NCI-H2171 treated with DMSO at 0.1 percent for 48 hours (cell line): ENCODE measurements around the gene TUBGCP3.

Source experiments
- DNase-seq: peaks from one replicate; lab custom pipeline; 2025; lab: John Stamatoyannopoulos, UW

The TUBGCP3 gene

DNA sequence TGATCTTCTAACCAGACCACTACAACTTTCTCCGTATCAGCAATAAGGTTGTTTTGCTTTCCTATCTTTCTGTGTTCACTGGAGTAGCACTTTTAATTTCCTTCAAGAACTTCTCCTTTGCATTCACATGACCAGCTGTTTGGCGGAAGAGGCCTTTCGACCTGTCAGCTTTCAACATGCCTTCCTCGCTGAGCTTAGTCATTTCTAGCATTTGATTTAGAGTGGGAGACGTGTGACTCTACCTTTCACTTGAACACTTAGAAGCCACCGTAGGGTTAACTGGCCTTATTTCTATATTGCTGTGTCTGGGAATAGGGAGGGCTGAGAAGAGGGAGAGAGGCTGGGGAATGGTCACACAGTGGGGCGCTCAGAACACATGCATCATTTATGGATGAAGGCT is 104.7 kb downstream of the TUBGCP3 start:
- DNase-seq: no peak

DNA sequence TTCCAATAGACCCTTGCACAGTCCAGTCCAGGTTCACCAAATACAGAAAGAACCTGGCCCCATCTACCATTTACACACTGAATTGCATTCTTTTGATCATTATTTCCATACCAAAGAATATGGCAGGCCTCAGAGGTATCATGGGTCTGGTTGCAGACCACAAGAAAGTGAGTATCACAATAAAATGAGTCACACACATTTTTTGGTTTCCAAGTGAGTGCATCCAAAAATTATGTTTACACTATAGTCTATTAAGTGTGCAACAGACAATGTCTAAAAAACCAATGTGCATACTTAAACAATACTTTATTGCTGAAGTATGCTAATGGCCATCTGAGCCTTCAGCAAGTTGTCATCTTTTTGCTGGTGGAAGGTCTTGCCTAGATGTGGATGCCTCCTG is 106.5 kb downstream of the TUBGCP3 start:
- DNase-seq: no peak

DNA sequence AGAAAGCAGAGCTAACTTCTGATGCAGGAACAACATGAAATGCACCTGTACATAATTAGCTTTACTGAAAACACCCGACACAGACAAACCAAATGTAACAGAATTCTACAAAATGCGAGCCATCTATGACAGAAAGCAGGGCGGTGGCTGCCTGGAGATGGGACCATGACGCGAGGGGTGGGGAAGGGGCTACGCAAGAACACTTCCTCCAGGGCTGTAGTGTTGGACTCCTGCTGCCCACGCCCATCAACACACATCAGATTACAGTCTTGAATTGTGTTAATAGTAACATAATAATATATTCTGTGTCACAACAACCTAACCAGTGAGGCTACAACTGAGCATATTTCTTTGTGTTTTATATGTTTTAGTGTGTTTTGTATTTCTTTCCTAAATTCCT is 108.6 kb downstream of the TUBGCP3 start:
- DNase-seq: no peak

DNA sequence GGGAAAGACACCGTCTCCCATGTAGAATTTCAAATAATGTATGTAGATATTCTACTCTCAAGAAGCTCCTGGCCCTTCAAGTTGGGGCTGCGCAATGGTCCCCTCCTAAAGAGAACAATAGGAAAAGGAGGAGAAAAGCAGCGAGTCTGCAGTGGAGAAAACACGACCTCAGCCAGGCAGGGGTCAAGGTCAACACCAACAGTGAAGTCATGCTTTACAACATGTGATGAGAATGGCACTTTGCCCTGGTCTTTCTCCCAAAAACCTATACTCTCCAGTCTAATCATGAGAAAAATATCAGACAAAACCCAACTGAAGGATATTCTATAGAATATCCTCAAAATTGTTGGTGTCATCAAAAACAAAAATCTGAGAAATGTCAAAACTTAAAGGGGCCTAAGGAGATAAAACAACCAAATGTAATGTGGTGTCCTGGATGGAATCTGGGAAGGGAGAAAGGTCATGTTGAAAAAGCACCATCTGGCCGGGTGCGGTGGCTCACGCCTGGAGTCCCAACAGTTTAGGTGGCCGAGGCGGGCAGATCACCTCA is 110.8 kb downstream of the TUBGCP3 start:
- no peak for DNase-seq

DNA sequence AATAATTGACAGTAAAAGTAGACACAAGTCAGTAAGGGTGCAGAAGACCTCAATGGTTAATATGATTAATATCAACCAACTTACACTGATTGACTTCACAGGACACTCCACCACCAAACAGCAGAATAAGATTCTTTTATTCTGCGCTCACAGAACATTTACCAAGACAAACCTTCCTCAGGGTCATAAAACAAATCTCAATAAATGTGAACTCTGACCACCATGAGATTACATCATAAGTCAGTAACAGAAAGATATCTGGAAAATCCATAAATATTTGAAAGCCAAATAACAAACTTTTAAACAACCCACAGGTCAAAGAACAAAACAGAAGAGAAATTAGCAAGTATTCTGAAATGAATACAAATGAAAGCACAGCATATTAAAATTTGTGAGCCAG is 112.1 kb downstream of the TUBGCP3 start:
- no peak for DNase-seq

DNA sequence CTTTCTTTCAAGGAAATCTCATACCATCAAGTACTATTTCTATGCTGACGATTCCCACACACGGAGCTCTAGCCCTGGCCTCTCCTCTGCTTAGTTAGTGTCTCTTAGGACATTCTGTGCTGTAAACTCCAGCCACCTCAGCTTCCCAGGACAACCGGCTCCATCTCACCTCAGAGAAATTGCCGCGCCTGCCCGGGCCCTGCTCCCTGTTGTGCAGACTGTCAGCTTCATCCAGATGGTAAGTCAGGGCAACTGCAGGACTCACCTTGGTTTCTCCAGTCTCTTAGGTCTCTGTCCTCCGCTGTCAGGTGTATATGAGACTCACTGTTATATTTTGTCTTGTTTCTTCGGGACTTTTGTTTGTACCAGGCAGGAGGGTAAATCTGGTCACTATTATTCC is 113.1 kb downstream of the TUBGCP3 start:
- DNase-seq: no peak

DNA sequence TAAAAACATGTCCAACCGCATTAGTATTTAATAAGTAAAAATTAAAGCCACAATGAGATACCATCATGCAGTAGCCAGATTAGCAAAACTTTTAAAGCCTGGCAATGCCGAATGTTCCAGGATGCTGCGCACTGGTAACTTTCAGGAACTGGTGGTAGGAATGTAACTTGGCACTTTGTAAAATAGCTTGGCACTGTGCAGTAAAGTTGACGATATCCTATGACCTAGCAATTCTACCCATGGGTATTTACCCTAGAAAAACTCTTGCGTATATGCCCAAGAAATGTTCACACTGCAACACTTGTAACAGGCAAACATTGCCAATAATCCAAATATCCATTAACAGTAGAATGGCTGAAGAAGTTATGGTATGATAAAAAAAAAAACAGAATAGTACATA is 114.1 kb downstream of the TUBGCP3 start:
- no peak for DNase-seq

DNA sequence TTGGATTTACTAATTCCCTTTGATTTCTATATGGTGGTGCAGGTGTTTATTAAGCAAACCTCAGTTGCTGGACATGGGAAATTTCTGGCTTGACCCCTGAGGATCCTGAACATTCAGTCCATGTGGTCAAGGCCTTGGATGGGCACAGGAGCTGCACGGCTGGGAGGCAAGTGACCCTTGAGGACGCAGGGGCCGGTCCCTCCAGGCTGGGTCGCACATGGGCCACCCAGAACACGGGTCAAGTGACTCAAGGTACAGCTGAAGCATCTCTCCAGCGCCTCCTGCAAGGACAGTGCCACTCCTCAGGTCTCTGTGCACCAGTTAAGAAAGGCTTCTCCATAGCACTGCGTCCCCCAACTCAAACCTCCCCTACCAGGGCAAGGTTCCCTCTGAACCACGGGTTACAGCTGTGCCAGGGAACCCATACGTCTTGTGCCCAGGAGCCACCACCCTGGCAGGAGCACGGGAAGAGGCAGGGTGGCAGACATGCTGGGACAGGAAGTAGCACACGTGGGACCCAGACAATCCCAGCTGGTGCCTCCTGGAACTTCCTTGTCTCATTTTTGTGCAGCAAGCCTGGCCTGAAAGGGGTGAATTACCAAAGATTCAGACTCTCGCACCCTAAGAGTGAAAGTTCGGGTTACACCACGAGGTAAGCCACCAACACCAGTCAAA is 118.7 kb downstream of the TUBGCP3 start:
- DNase-seq: no peak

DNA sequence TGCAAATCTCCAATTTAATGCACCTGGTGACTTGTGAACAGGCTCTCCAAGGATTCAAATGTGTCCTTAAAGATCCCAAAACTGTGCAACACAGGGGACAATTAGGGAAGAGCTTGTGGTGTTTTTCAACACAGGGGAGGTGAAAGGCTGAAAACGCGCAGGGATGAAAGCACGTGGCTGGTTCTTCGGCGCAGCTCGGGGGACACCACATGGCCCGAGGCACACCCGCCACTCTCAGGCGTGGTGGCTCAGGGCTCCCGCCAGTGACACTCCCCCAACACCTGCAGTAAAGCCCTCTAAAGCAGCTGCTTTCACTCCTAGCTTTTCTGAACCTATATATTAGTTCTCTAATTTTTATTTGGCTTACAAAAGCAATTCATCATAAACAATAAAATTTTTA is 119.9 kb downstream of the TUBGCP3 start:
- no peak for DNase-seq

DNA sequence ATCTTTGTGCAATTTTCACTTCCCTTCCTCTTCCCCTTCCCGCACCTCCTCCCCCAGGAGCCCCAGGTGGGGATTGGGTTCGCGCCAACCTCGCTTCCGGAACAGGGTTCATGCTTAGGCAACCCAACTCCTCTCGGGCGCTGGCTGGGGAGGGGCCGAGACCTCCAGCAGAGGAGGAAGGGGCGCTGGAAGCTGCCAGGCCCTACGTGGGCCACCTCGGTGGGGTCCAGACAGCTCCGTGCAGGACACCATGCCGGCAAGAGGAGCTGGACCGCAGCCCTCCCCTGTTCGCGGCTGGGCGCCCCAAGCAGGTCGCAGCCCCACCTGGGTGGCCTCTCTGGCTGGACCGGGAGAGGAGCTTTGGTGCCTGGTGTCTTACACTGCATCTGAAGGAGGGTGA is 120.7 kb downstream of the TUBGCP3 start:
- DNase-seq: no peak

DNA sequence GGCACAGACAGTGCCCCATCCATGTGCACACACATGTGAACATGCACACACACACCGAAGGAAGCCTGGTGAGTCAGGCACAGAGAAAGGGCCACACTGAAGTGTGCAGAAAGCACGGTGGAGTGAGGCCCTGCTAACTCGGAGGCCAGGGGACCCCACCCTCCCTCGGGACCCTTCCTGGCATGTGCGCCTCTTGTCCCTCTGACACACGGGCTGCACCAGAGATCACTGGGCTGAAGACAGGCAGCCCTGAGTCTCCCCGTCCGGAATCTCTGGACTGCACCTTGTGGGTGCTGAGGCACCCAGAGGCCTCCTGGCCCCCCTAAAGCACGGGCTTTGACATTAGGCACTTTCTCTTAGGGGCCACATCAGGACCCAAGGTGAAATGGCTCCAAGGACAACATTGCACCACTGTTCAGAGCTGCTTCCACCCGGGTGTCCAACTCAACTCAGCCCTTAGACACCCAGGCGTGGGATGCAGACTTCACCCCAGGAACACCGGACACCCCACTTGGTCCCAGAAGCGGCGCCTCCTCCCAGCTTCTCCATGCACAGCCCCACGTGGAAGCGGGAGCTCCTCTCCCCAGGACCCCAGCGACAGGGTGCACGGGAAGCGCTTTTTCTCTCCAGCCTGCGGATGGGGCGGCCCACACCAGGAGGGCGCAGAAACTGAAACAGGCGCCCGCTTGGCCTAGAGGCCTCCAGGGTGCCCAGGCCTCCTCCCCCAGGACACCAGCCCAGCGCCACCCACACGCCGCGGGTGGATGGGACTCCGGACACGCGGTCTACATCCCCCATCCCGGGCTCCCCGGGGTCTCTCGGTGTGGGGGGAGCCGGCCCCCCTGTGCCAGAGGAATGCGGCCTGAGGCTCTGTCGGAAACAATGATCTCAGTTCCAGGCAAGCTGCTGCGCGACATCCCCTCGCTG is 121.6 kb downstream of the TUBGCP3 start:
- DNase-seq: no peak

DNA sequence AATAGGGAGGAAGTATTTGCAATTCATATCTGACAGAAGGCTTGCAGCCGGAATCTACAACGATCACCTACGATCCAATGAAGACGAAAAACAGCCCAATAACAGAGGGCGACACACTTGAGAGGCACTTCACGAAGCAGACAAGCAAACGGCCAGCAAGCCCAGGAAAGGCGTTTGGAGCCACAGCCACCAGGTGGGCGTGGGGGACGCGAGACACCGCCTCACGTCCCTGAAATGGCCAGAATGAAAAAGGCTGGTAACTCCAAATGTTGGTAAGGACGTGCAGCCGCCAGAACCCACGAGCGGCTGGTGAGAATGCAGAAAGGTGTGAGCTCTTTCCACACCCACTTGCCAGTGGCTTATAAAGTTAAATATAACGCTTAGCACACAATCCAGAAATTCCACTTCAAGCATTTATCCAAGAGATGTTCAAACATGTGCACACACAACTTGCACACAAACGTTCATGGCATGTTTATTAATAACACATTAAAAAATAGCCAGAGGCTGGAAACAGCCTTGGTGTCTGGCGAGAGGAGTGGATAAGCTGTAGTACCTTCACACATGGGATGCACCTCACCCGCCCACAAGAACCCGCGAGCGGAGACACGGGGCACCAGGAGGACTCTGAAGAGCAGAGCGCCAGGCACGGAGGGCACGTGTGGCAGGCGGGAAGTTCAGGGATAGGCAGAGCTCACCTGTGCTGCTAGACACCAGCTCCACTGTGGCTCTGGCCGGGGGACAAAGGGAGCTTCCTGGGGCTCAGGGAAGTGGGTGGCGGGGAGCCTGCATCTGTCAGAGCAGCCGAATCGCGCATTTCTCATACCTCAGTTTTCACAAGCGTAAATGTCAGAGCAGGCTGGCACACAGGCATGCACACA is 122.5 kb downstream of the TUBGCP3 start:
- DNase-seq: no peak

DNA sequence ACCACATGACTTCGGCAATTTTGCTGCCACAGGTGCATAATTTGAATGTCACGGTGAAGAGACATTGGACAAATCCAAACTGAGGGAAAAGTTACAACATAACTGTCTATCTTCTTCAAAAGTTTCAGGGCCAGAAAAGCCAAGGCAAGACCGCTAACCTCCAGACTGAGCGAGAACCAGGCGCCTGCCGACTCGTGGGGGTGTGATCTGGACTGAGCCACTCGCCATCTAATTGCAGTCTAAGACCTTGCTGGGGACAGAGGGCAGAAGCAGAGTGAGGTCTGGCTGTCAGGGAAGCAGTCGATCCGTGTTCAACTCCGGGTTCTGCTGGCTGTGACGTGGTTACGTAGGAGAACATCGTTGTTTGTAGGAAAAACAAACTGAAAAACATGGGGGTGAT is 123.2 kb downstream of the TUBGCP3 start:
- no peak for DNase-seq

DNA sequence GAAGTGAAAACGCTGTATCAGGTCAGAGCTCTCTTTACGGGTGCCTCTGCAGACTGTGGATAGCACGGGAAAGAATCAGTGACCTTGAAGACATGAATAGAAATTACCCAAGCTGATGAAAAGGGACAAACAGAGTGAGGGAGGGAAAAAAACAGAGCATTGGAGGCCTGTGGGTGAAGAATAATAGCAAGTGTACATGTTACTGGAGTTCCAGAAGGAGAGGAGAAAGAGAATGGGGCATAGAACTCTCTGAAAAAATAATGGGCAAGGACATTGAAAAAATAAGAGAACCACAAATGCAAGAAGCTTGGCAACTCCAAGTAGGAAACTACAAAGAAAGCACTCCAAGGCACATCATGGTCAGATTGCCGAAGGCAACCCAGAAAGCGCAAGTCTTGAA is 125.5 kb downstream of the TUBGCP3 start:
- DNase-seq: no peak

DNA sequence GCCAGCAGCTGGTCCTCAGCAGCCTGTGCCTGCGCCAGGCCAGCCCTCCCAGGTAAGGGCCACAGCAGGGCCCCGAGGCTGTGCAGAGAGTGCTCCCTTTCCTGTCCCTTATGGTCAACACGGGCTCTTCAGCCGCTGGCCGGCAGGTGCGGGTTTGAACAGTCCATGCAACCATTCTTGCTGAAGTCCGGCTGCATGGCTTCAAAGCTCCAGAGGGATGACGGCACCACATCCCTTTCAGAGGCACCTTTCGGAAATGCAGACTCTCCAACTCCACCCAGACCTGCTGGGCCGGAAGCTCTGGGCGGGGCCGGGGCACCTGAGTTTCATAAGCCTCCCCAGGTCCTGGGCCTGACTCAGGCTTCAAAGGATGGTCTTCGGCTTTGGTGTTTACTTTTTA is 130.5 kb downstream of the TUBGCP3 start:
- DNase-seq: no peak

DNA sequence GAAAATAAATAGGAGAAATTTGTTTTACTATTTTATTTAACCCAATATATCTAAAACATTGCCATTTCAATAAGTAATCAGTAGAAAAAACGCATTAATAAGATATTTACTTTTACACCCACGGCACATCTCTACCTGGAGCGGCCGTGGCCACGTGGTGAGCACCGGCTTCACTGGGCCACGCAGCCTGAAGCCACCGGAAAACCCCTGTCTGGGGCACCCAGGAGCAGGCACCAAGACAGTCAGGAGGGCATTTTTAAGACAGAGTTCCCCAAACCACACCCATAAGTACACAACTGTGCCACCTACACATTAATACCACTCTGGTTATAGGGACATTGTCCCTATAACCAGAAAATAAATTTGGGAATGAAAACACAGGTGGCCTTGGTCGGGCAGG is 130.9 kb downstream of the TUBGCP3 start:
- DNase-seq: no peak

DNA sequence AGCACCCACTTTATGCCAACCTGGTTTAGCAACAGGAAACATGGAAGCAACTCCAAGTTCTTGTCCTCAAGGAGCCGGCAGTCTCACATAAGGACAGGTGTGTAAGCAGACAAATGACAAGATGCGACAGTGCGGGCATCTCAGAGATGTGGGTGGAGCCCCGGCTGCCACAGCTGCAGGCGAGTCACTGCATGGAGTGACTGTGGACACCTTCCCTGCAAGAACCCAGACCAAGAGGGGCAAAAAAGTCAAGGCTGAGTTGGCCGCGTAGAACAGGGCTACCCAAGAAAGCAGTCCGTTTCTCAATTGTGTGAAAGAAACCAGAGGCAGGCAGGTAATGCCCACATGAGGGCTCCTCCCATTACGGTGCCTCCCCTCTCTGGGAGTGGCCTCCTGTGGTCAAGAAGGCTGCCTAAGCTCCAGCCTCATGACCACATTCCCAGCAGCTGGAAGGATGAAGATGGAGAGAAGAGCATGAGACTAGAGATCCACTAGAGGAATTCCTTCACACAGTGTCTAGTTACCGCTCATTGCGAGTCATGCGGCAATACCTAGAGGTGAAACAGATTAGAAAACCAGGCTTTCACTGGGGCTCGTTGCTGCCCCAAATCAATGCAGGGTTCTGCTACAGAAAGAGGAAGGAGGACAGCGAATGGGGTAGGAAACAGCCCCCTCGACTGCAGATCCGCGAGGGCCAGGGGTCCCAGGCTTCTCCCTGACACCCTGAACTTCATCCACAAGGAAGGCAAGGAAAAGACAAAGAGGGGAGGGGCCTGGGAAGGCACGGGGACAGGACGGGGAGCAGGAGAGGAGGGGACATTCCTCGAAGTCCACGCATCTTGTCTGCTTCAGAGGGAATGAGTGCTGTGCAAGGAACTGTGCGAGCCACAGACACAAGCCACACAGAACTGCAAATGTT is 131.6 kb downstream of the TUBGCP3 start:
- no peak for DNase-seq

DNA sequence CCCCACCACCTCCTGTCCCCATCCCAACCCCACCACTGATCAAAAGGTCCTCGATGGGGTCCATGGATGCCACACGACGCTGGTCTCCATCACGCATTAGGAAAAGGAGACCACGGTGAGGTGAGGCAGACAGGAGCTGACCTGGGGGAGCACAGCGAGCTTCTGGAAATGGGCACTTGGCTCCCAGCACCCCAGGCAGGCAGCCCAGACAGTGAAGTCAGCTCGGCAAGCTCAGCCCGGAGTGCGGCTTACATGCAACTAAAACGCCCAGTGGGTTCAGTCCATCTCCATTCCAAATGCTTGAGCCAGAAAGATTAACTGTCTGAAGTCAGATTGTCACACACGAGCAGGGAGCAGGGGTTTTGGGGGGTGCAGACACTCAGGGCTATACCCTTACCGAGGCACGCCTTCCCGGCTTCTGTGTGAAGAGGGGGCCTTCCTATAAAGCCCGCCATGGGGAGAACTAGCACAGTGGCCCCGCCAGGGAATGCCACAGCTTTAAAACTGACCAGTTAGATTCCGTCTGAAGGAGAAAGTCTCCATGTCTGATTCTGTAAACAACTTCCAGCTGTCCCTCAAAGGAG is 132.4 kb downstream of the TUBGCP3 start:
- no peak for DNase-seq

DNA sequence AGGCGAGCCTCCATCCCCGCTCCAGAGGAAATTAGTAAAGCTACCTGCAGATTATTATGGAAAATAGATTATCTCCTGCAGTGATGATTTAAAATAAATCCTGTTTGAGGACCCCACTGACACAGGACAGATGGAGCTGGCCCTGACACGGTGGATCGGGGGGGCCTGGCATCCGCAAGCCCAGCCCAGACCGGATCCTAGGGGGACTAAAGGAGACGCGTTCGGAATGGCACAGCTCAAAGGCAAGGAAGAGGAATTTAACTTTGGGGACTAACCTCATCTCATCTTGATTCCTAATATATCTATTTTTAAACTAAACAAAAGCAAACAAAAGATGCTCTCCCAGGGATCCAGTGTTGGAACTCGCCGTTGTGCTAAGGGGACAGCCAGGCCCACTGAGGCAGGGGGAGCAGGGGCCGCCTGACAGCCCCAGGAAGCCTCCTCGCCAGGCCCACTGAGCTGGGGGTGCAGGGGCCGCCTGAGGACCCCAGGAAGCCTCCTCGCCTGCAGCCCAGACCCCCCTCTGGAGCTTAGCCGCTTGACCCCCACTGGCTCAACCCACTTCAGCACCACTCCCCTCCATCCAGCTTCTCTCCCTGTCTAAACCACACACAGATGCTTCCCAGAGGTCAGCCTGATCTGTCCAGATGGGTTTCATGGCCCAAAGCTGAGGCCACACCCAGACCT is 133.2 kb downstream of the TUBGCP3 start:
- no peak for DNase-seq
